OCI-LY1 (cell line): ENCODE measurements around the gene FRAS1.
"Not testable (repeated sequence)": the region's sequence is repeated elsewhere in the genome, so short reads cannot be mapped to it uniquely, and the experiment has no call there.

Source experiments
- H2AFZ ChIP-seq: fragments of 200-600 bp; sonication (generic), shearing (Covaris generic); 2 replicates; pipeline ENCODE4 v1.6.0; 2014; ENCODE audit warnings: antibody characterized with exemption, mild to moderate bottlenecking, low read length
- H3F3A ChIP-seq: fragments of 200-600 bp; sonication (generic), shearing (Covaris generic); 2 replicates; pipeline ENCODE4 v1.6.0; 2014; ENCODE audit warnings: mild to moderate bottlenecking, antibody characterized with exemption, low read length, moderate library complexity; ENCODE audit not compliant: insufficient read depth
- H3K27ac ChIP-seq: fragments of 200-600 bp; sonication (generic); 2 replicates; pipeline ENCODE4 v1.5.1; 2014; ENCODE audit warnings: low read length, mixed run types, mild to moderate bottlenecking, low read depth; ENCODE audit not compliant: poor library complexity, severe bottlenecking
- H3K27me3 ChIP-seq: fragments of 200-600 bp; sonication (generic); 2 replicates; pipeline ENCODE4 v1.6.0; 2014; ENCODE audit warnings: antibody characterized with exemption, mild to moderate bottlenecking, low read length, moderate library complexity; ENCODE audit not compliant: insufficient read depth
- H3K36me3 ChIP-seq: fragments of 200-600 bp; sonication (generic); 2 replicates; pipeline ENCODE4 v1.6.1; 2014; ENCODE audit warnings: mild to moderate bottlenecking, antibody characterized with exemption, low read length, moderate library complexity, mixed read lengths; ENCODE audit not compliant: insufficient read depth
- H3K4me1 ChIP-seq: fragments of 200-600 bp; sonication (generic); 2 replicates; pipeline ENCODE4 v1.5.1; 2014; ENCODE audit warnings: mild to moderate bottlenecking, low read length, moderate library complexity; ENCODE audit not compliant: insufficient read depth, severe bottlenecking
- H3K4me2 ChIP-seq: fragments of 200-600 bp; sonication (generic), shearing (Covaris generic); 2 replicates; pipeline ENCODE4 v1.6.1; 2014; ENCODE audit warnings: low read length
- H3K4me3 ChIP-seq: fragments of 200-600 bp; sonication (generic); 2 replicates; pipeline ENCODE4 v1.5.1; 2014; ENCODE audit warnings: low read length, low read depth, mild to moderate bottlenecking, mixed read lengths; ENCODE audit not compliant: poor library complexity, severe bottlenecking
- H3K79me2 ChIP-seq: fragments of 200-600 bp; shearing (Covaris generic); 2 replicates; pipeline ENCODE4 v1.6.1; 2016; ENCODE audit warnings: mixed run types, low read length, mixed read lengths; ENCODE audit not compliant: insufficient read depth
- H3K9ac ChIP-seq: fragments of 200-600 bp; sonication (generic), shearing (Covaris generic); 2 replicates; pipeline ENCODE4 v1.6.1; 2014; ENCODE audit warnings: mild to moderate bottlenecking, low read length, mixed read lengths
- H3K9me2 ChIP-seq: fragments of 200-600 bp; sonication (generic), shearing (Covaris generic); 2 replicates; pipeline ENCODE4 v1.6.1; 2014; ENCODE audit warnings: low read depth, mild to moderate bottlenecking, low read length, mixed read lengths
- H3K9me3 ChIP-seq: fragments of 200-600 bp; shearing (Covaris generic); 2 replicates; pipeline ENCODE4 v1.6.1; 2014; ENCODE audit warnings: low read length, mixed read lengths
- H4K20me1 ChIP-seq: fragments of 200-600 bp; sonication (generic), shearing (Covaris generic); 2 replicates; pipeline ENCODE4 v1.6.0; 2016; ENCODE audit warnings: mild to moderate bottlenecking, low read length; ENCODE audit not compliant: insufficient read depth
- CTCF ChIP-seq: fragments of 200-600 bp; sonication (generic), shearing (Covaris generic); IDR thresholded peaks from 2 replicates; pipeline ENCODE4 v1.5.1; 2017; ENCODE audit warnings: mild to moderate bottlenecking, antibody characterized with exemption, low read length, moderate library complexity, mixed read lengths
- EZH2 ChIP-seq: fragments of 200-600 bp; sonication (generic), shearing (Covaris generic); IDR thresholded peaks from 2 replicates; pipeline ENCODE4 v1.8.0; 2017; ENCODE audit warnings: borderline replicate concordance, mixed run types, mild to moderate bottlenecking, antibody characterized with exemption, low read length, moderate library complexity, mixed read lengths

FRAS1 gene

GRCh38 chr4:78057135-78057599 is at the start of gene FRAS1:
Gene FRAS1 (plus strand): TSS chr4:78057323. CDS start chr4:78058010, 687 bp downstream.
- H3F3A ChIP-seq: no peaks in the 10 kb centered on the region
- peak within 1 kb of the TSS; percentile 30; the same call in 1 of the 2 replicates for H3K9ac ChIP-seq
- no peak within 1 kb of the TSS for H2AFZ ChIP-seq
- no peaks in the 10 kb centered on the region for H3K79me2 ChIP-seq
- H3K36me3 ChIP-seq: no peaks in the 10 kb centered on the region
- H3K9me3 ChIP-seq: no peaks in the 10 kb centered on the region
- H3K27ac ChIP-seq: no peak within 1 kb of the TSS
- H3K9me2 ChIP-seq: no peaks in the 10 kb centered on the region
- H3K4me1 ChIP-seq: peaks cover 21% of the 10 kb centered on the region
- H4K20me1 ChIP-seq: no peaks in the 10 kb centered on the region
- peak within 1 kb of the TSS; percentile 61 for H3K4me3 ChIP-seq
- no peaks in the 10 kb centered on the region for H3K27me3 ChIP-seq
- TF ChIP-seq EZH2 (no peak), CTCF (peak; percentile 11; the same call in 1 of the 2 replicates)
- H3K4me2 ChIP-seq: peak within 1 kb of the TSS; percentile 91

- H3K9ac ChIP-seq, H3K9me3 ChIP-seq, H3F3A ChIP-seq, H3K9me2 ChIP-seq, H3K27ac ChIP-seq, H3K79me2 ChIP-seq, H3K4me2 ChIP-seq, H3K4me1 ChIP-seq, H3K4me3 ChIP-seq, H3K27me3 ChIP-seq, H3K36me3 ChIP-seq, H4K20me1 ChIP-seq, H2AFZ ChIP-seq: not testable (repeated sequence)
Observed at GRCh38 chr4:78011003-78011402, 46.1 kb upstream of the FRAS1 start.

- no peak overlapping the region for H3K4me2 ChIP-seq
- no peaks in the 10 kb centered on the region for H3K27me3 ChIP-seq
- H4K20me1 ChIP-seq: no peaks in the 10 kb centered on the region
- H3K9ac ChIP-seq: no peak overlapping the region
- no peaks in the 10 kb centered on the region for H3F3A ChIP-seq
- no peaks in the 10 kb centered on the region for H3K9me2 ChIP-seq
- H2AFZ ChIP-seq: no peak overlapping the region
- H3K27ac ChIP-seq: no peak overlapping the region
- no peaks in the 10 kb centered on the region for H3K4me1 ChIP-seq
- H3K4me3 ChIP-seq: no peak overlapping the region
- H3K36me3 ChIP-seq: no peaks in the 10 kb centered on the region
- peaks cover 4% of the 10 kb centered on the region; the same call in 1 of the 2 replicates for H3K9me3 ChIP-seq
- TF ChIP-seq CTCF (no peak), EZH2 (no peak)
- H3K79me2 ChIP-seq: no peaks in the 10 kb centered on the region
Observed at GRCh38 chr4:78014889-78015886, 41.9 kb upstream of the FRAS1 start.
